BLaER1 (cell line): ENCODE measurements around the gene TMEM233.
A peak's percentile ranks its signal among the peaks of the same experiment; 100 is the strongest.

Experiments
- H3K27ac ChIP-seq: shearing (Covaris generic); formaldehyde crosslinking; 2 replicates; pipeline ENCODE4 v1.8.1; 2022
- H3K27me3 ChIP-seq: shearing (Covaris generic); formaldehyde crosslinking; 2 replicates; pipeline ENCODE4 v1.8.1; 2022
- H3K36me3 ChIP-seq: shearing (Covaris generic); formaldehyde crosslinking; 2 replicates; pipeline ENCODE4 v1.8.1; 2022
- H3K4me1 ChIP-seq: shearing (Covaris generic); formaldehyde crosslinking; 2 replicates; pipeline ENCODE4 v1.8.1; 2022
- H3K4me2 ChIP-seq: shearing (Covaris generic); formaldehyde crosslinking; 2 replicates; pipeline ENCODE4 v1.8.1; 2022
- H3K4me3 ChIP-seq: shearing (Covaris generic); formaldehyde crosslinking; 2 replicates; pipeline ENCODE4 v1.8.1; 2022
- H3K9ac ChIP-seq: shearing (Covaris generic); formaldehyde crosslinking; 2 replicates; pipeline ENCODE4 v1.8.1; 2022
- H3K9me3 ChIP-seq: shearing (Covaris generic); formaldehyde crosslinking; 2 replicates; pipeline ENCODE4 v1.8.1; 2022
- H4K20me1 ChIP-seq: shearing (Covaris generic); formaldehyde crosslinking; 2 replicates; pipeline ENCODE4 v1.8.1; 2022
- Cebpa-rat ChIP-seq: shearing (Covaris generic); IDR thresholded peaks from 2 replicates; pipeline ENCODE4 v1.8.1; 2022

TMEM233 gene

GRCh38 chr12:119666226-119666795 is 72.7 kb downstream of the TMEM233 start:
- Histone ChIP-seq H3K4me2 (peak overlapping the region; percentile 91), H4K20me1 (peaks cover 18% of the 10 kb centered on the region; the same call in 1 of the 2 replicates), H3K9me3 (no peaks in the 10 kb centered on the region), H3K27ac (peak overlapping the region; percentile 44), H3K36me3 (peaks cover 19% of the 10 kb centered on the region), H3K9ac (peak overlapping the region; percentile 97), H3K27me3 (no peaks in the 10 kb centered on the region), H3K4me1 (peaks cover 45% of the 10 kb centered on the region), H3K4me3 (peak overlapping the region; percentile 96)
- TF ChIP-seq Cebpa-rat = no peak

- no peaks in the 10 kb centered on the region for H3K27me3 ChIP-seq
- H3K4me2 ChIP-seq = peak overlapping the region; percentile 91
- H3K27ac ChIP-seq = peak overlapping the region; percentile 44
- peak overlapping the region; percentile 97 for H3K9ac ChIP-seq
- H3K36me3 ChIP-seq = peaks cover 27% of the 10 kb centered on the region
- no peak for TF ChIP-seq Cebpa-rat
- peaks cover 25% of the 10 kb centered on the region; the same call in 1 of the 2 replicates for H4K20me1 ChIP-seq
- H3K9me3 ChIP-seq = no peaks in the 10 kb centered on the region
- H3K4me3 ChIP-seq = peak overlapping the region; percentile 96
- H3K4me1 ChIP-seq = peaks cover 45% of the 10 kb centered on the region
Measured at GRCh38 chr12:119666900-119667576, 73.5 kb downstream of the TMEM233 start.

DNA sequence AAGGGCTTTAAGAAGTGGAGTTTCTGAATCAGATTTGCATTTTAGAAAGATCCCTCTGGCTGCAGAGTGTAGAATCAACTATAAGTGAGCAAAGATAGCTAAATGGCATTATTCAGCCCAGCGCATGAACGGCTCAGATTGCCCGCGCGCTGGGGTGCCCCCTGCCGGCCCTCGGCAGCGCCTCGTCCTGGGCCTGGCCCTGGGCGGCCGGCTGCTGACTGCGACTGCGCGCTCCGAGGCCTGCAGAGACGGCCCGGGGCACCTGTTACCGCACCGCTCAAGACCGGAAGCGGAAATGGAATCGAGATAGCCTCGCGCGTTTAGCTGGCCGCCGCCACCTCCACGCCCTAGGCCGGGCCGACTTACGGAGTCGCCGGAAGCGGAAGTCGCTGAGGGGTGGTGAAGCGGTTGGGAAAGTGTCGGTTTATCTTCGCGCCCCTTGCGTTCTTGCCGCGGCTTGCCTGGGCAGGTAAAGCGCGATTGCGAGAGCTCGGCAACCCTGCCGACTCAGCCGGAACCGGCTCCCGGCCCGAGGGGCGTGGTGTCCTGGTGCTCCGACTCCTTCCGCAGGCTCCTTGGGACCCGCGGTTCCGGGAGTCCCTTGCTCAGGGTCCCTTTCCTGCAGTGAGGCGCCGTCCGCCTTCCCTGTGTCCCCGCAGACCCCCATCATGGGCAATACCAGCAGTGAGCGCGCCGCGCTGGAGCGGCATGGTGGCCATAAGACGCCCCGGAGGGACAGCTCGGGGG is 74.2 kb downstream of the TMEM233 start, which contains the start of gene PRKAB1:
Gene PRKAB1, plus strand, starts transcription at position 557 of the 747 bp plus-strand sequence. Its CDS starts 112 bp downstream, at position 669.
- 0 out of 2 replicates have a peak, but pooled peaks have one; percentile 19 for TF ChIP-seq Cebpa-rat
- Histone ChIP-seq H4K20me1 (peaks cover 29% of the 10 kb centered on the region; the same call in 1 of the 2 replicates), H3K36me3 (peaks cover 34% of the 10 kb centered on the region), H3K27ac (peak within 1 kb of the TSS; percentile 98), H3K4me1 (peaks cover 47% of the 10 kb centered on the region), H3K4me3 (peak within 1 kb of the TSS; percentile 96), H3K4me2 (peak within 1 kb of the TSS; percentile 91), H3K27me3 (no peaks in the 10 kb centered on the region), H3K9me3 (no peaks in the 10 kb centered on the region), H3K9ac (peak within 1 kb of the TSS; percentile 97)

DNA sequence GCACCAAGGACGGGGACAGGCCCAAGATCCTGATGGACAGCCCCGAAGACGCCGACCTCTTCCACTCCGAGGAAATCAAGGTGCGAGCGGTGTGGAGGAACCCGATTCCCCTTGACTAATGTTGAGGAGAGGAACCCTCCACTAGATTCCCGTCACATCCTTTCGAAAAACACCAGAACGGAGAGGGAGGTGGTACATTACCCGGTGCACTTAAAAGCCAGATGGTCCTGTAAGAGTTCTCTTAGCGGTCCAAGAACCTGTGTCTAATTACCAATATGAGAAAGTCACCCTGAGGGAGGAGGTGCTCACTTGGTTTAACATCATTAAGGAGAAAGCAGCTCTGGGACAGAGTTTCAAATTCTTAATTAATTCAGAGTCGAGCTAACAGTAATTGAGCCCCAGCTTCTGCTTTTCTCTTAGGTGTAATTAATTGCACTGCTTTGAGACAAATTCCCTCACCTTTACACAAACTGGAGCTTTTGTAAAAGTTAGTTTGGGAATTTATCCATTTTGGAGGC is 74.8 kb downstream of the TMEM233 start:
- Histone ChIP-seq H3K36me3 (peaks cover 40% of the 10 kb centered on the region), H3K4me3 (peak overlapping the region; percentile 96), H3K4me1 (peaks cover 53% of the 10 kb centered on the region), H3K4me2 (peak overlapping the region; percentile 91), H3K27me3 (no peaks in the 10 kb centered on the region), H4K20me1 (peaks cover 36% of the 10 kb centered on the region; the same call in 1 of the 2 replicates), H3K9me3 (no peaks in the 10 kb centered on the region), H3K9ac (peak overlapping the region; percentile 97), H3K27ac (peak overlapping the region; percentile 98)
- no peak for TF ChIP-seq Cebpa-rat

- peak overlapping the region; percentile 50 for H3K4me2 ChIP-seq
- H3K36me3 ChIP-seq = peaks cover 55% of the 10 kb centered on the region
- H3K4me1 ChIP-seq = peaks cover 59% of the 10 kb centered on the region
- no peaks in the 10 kb centered on the region for H3K9me3 ChIP-seq
- no peak for TF ChIP-seq Cebpa-rat
- H3K27me3 ChIP-seq = no peaks in the 10 kb centered on the region
- no peak overlapping the region for H3K27ac ChIP-seq
- H4K20me1 ChIP-seq = peaks cover 48% of the 10 kb centered on the region; the same call in 1 of the 2 replicates
- peak overlapping the region; percentile 54; the same call in 1 of the 2 replicates for H3K9ac ChIP-seq
- no peak overlapping the region for H3K4me3 ChIP-seq
Measured at GRCh38 chr12:119669744-119670472, 76.3 kb downstream of the TMEM233 start.

DNA sequence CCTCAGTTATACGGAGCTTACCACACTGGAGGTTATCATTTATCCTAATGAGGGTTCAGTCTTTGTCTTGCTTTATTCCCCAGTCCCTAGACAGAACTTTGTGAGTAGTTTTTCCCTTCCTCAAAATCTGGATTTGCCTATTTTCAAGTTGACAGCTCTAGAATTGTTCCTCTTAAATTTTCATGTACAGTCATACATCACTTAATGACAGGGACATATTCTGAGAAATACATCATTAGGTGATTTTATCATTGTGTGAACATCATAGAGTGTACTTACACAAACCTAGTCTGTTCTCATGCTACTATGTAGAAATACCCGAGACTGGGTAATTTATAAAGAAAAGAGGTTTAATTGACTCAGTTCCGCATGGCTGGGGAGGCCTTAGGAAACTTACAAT is 77.5 kb downstream of the TMEM233 start:
- Histone ChIP-seq H3K9ac (no peak overlapping the region), H3K4me1 (peaks cover 47% of the 10 kb centered on the region), H3K27me3 (no peaks in the 10 kb centered on the region), H4K20me1 (peaks cover 59% of the 10 kb centered on the region), H3K36me3 (peaks cover 67% of the 10 kb centered on the region), H3K27ac (no peak overlapping the region), H3K9me3 (no peaks in the 10 kb centered on the region), H3K4me3 (no peak overlapping the region), H3K4me2 (no peak overlapping the region; the same call in 1 of the 2 replicates)
- no peak for TF ChIP-seq Cebpa-rat

DNA sequence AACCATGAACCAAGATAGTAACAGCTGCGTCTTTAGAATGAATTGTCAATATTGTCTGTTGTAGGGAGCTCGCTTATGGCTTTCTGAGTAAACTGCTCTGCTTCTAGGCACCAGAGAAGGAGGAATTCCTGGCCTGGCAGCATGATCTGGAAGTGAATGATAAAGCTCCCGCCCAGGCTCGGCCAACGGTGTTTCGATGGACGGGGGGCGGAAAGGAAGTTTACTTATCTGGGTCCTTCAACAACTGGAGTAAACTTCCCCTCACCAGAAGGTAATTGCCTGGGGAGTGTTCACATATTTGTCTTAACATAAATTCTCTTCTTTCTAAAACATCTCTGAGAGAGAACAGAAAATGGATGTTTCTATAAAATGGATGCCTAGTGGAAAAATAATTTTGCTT is 78.6 kb downstream of the TMEM233 start:
- no peaks in the 10 kb centered on the region for H3K27me3 ChIP-seq
- TF ChIP-seq Cebpa-rat = no peak
- no peaks in the 10 kb centered on the region for H3K9me3 ChIP-seq
- peaks cover 78% of the 10 kb centered on the region for H3K36me3 ChIP-seq
- H3K4me3 ChIP-seq = no peak overlapping the region
- H3K9ac ChIP-seq = no peak overlapping the region
- H3K27ac ChIP-seq = no peak overlapping the region
- H4K20me1 ChIP-seq = peaks cover 67% of the 10 kb centered on the region
- peaks cover 37% of the 10 kb centered on the region for H3K4me1 ChIP-seq
- no peak overlapping the region for H3K4me2 ChIP-seq

- H3K27me3 ChIP-seq = no peaks in the 10 kb centered on the region
- peaks cover 34% of the 10 kb centered on the region for H3K4me1 ChIP-seq
- H4K20me1 ChIP-seq = peaks cover 70% of the 10 kb centered on the region
- no peaks in the 10 kb centered on the region for H3K9me3 ChIP-seq
- peaks cover 93% of the 10 kb centered on the region for H3K36me3 ChIP-seq
- no peak overlapping the region for H3K9ac ChIP-seq
- H3K27ac ChIP-seq = no peak overlapping the region
- H3K4me3 ChIP-seq = no peak overlapping the region
- no peak for TF ChIP-seq Cebpa-rat
- H3K4me2 ChIP-seq = peak overlapping the region; percentile 15
Measured at GRCh38 chr12:119673634-119674033, 80.1 kb downstream of the TMEM233 start.

DNA sequence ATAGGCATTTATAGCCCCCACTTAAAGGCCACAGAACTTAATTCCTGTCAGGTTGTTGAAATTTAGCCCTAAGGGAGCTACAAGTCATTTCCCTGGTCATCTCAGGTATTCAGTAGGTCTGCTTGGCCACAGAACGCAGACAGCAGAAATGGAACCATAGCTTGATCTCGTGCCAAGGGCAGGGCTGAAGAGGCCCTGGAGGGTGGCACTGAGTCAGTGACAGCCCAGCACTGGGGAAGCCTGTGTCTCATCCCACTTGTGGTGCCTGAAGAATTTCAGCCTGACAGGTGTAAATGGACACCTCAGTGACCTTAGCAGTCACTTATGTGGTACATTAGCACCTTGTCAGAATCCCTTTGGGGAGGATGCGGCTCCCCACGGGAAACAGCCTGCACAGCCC is 81.0 kb downstream of the TMEM233 start:
- H3K36me3 ChIP-seq = peaks cover 100% of the 10 kb centered on the region
- H3K27me3 ChIP-seq = no peaks in the 10 kb centered on the region
- H3K9me3 ChIP-seq = no peaks in the 10 kb centered on the region

More for the DNA sequence above, 81.0 kb downstream of the TMEM233 start:
- no peak overlapping the region for H3K27ac ChIP-seq
- H4K20me1 ChIP-seq = peaks cover 74% of the 10 kb centered on the region
- no peak overlapping the region for H3K4me3 ChIP-seq
- no peak overlapping the region for H3K4me2 ChIP-seq
- H3K9ac ChIP-seq = no peak overlapping the region
- no peak for TF ChIP-seq Cebpa-rat
- H3K4me1 ChIP-seq = peaks cover 26% of the 10 kb centered on the region
